HG03521 (cell line): Measurements from ENCODE around the gene FMNL2.
"Not testable (repeated sequence)": the region's sequence is repeated elsewhere in the genome, so short reads cannot be mapped to it uniquely, and the experiment has no call there.

Source experiments
- ATAC-seq: cut with Tn5 transposase; IDR thresholded peaks from one replicate; pipeline ENCODE4 v1.9.1; 2021; ENCODE audit warnings: mild to moderate bottlenecking, moderate library complexity; ENCODE audit not compliant: unreplicated experiment

Gene FMNL2

GRCh38 chr2:152513681-152514080, 178.7 kb downstream of the FMNL2 start:
- ATAC-seq: no peak

- ATAC-seq: no peak
Observed at GRCh38 chr2:152518034-152518433, 183.1 kb downstream of the FMNL2 start.

- ATAC-seq: no peak
Observed at GRCh38 chr2:152518641-152519580, 183.9 kb downstream of the FMNL2 start.

- no peak for ATAC-seq
Observed at GRCh38 chr2:152519581-152519952, 184.6 kb downstream of the FMNL2 start.

GRCh38 chr2:152520759-152521158, 185.8 kb downstream of the FMNL2 start:
- no peak for ATAC-seq

GRCh38 chr2:152522446-152522845, 187.5 kb downstream of the FMNL2 start:
- ATAC-seq: not testable (repeated sequence)

- ATAC-seq: no peak
Observed at GRCh38 chr2:152523091-152523490, 188.1 kb downstream of the FMNL2 start.

- no peak for ATAC-seq
Observed at GRCh38 chr2:152525277-152525838, 190.4 kb downstream of the FMNL2 start.

GRCh38 chr2:152529420-152530115, 194.6 kb downstream of the FMNL2 start:
- ATAC-seq: no peak

GRCh38 chr2:152532241-152532640, 197.3 kb downstream of the FMNL2 start:
- no peak for ATAC-seq

GRCh38 chr2:152534460-152535135, 199.6 kb downstream of the FMNL2 start:
- ATAC-seq: no peak

GRCh38 chr2:152537081-152537651, 202.2 kb downstream of the FMNL2 start:
- no peak for ATAC-seq

- ATAC-seq: no peak
Observed at GRCh38 chr2:152539424-152539823, 204.4 kb downstream of the FMNL2 start.

- no peak for ATAC-seq
Observed at GRCh38 chr2:152541712-152542111, 206.7 kb downstream of the FMNL2 start.

GRCh38 chr2:152542337-152542994, 207.5 kb downstream of the FMNL2 start:
- ATAC-seq: no peak

GRCh38 chr2:152542995-152543481, 208.1 kb downstream of the FMNL2 start:
- no peak for ATAC-seq

- ATAC-seq: no peak
Observed at GRCh38 chr2:152543717-152544116, 208.7 kb downstream of the FMNL2 start.

GRCh38 chr2:152544638-152545037, 209.7 kb downstream of the FMNL2 start:
- no peak for ATAC-seq

GRCh38 chr2:152546230-152546837, 211.4 kb downstream of the FMNL2 start:
- ATAC-seq: no peak
